Activated T-cell treated with anti-CD3 and anti-CD28 coated beads, Interleukin-2, amount 50 U/mL, for 1 hour (primary cell): Measurements from ENCODE around the gene FRMPD3.
A peak's percentile ranks its signal among the peaks of the same experiment; 100 is the strongest.
"Not testable (repeated sequence)": the region's sequence is repeated elsewhere in the genome, so short reads cannot be mapped to it uniquely, and the experiment has no call there.

Source experiments
- DNase-seq: peaks from one replicate; pipeline ENCODE4 v3.0.0-alpha.2; 2020

FRMPD3 gene

DNA sequence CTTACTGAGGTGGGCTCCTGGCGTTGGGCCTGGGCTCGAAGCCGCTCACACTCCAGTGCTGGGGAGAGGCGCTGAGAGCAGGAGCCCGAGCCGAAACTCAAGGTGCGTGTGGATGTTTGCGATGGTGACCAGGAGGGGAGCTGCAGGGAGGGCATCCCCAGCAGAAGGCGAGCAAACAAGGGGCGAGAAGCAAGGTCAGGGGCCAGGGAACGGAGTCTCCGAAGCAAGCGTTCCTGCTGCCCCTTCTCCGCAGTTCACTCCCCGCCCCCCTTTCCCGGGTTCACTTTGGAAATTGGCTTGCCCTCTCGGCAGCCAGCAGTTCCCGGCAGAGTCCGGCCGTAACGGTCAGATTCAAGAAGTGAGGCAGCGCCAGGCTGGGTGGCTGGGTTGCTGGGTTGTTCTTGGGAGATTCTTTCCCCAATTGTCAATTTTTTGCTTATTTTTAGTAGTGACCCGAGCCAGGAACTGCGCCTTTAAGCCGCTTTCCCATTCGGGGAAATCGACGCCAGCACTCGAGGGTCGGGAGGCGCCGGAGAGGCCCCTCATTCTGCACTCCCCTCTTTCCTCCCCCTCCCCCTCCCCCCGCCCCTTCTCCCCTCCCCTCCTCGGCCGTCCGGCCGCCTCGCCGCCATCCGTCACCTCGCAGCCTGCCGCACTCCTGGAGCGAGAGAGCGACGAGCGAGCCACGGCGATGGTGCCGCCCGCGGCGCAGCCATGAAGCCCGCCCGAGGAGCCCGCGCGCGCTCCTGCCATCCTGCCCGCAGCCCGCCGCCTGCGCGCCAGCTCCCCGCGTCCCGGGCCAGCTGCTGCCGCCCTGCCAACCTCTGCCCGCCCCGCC, at the start of gene FRMPD3:
Gene FRMPD3, plus strand, starts transcription at position 655 of the 838 bp plus-strand sequence. CDS start 76,937 bp downstream, outside the sequence.
- no peak for DNase-seq

- no peak for DNase-seq
Measured at GRCh38 chrX:107420571-107420970, 28.9 kb upstream of the FRMPD3 start.

- DNase-seq = no peak
Measured at GRCh38 chrX:107421337-107421861, 28.1 kb upstream of the FRMPD3 start.

- no peak for DNase-seq
Measured at GRCh38 chrX:107429090-107429489, 20.4 kb upstream of the FRMPD3 start.

GRCh38 chrX:107440187-107440586, 9.3 kb upstream of the FRMPD3 start:
- no peak for DNase-seq

- no peak for DNase-seq
Measured at GRCh38 chrX:107440692-107441091, 8.8 kb upstream of the FRMPD3 start.

DNA sequence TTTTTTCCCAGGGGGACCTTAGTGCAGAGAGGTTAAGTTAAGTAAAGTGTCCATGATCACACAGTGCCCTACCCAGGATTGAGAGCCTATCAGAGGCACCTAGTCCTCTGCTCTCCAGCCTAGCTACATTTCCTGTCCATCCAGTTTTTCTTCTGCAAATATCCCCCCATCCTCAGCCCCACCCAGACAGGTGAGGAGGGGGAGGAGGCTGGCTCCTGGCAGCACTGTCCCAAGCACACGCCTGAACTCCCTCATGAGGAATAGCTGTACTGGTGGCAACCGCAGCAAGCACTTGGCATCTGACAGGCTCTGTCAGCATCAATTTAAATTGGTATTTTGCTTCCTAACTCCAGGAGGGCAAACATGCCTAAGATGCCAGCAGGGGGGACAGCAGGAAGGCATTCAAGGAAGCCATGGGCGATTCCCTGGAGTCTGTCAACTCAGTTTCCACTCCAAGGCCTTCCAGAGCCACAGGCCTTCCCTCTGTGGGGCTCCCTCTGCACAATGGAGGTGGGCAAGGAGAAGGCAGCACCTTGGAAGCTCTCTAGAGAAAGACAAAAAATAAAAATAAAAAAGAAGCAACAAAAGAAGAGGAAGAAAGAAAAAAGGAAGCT, 6.4 kb upstream of the FRMPD3 start:
- DNase-seq = no peak

DNA sequence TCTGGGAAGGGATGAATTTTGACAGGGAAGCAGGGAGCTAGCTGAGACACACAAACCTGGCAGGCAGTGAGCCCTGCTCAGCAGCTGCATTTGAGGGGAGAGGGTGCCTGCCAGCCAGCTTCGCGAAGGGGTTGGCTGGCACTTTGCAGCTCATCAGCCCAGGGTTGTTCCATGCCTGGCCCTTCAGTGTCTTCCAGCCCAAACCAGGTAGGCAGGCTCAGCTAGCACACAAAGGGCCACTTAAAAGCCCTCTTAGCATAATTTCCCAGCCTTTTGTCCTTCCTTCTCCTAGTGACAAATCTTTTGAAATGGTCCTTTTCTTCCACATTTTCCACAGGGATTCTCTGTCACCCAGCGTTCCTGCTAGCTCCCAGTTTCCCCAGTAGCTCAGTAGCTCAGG, 4.3 kb upstream of the FRMPD3 start:
- no peak for DNase-seq

GRCh38 chrX:107445631-107446030, 3.8 kb upstream of the FRMPD3 start:
- DNase-seq = no peak

GRCh38 chrX:107447642-107448041, 1.8 kb upstream of the FRMPD3 start:
- no peak for DNase-seq

DNA sequence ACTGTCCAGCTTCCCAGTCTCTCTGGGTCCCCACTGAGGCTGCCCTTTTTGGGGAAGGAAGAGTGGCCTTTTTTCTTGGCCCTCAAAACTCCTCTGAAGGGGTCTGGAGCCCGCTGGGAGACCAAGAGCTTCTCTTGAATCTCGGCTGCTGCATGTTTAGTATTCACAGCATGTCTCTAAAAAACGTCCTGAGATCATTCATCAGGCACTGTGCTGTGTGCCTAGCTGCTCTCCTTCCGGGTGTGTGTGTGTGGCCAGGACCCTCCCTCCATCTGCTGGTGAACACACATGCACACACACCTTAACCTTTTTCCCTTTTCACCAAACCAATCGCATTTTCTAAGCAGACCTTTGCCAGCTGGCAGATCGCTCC, 841 bp upstream of the FRMPD3 start:
- no peak for DNase-seq

- DNase-seq = peak; percentile 24
Measured at GRCh38 chrX:107450823-107451509, 1.5 kb downstream of the FRMPD3 start.

DNA sequence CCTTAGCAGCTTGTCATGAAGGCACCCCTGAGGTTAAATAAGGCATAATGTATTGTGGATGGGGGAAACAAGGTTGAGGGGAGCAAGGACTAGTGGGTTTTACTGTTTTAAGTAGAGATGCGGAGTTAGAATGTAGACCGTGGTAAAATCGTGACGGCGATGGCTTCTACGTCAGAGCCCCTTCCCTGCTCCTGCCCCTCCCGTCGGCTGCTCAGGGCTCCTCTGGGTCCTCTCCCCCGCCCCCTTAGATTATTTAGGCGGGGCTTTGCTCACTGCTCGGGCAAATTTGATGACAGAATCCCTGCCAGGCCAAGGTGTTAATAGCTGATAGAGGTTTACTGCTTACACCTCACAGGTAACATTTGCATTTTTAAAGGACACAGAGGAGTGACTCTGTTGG, 2.3 kb downstream of the FRMPD3 start:
- no peak for DNase-seq

- DNase-seq = no peak
Measured at GRCh38 chrX:107452581-107452980, 3.1 kb downstream of the FRMPD3 start.

DNA sequence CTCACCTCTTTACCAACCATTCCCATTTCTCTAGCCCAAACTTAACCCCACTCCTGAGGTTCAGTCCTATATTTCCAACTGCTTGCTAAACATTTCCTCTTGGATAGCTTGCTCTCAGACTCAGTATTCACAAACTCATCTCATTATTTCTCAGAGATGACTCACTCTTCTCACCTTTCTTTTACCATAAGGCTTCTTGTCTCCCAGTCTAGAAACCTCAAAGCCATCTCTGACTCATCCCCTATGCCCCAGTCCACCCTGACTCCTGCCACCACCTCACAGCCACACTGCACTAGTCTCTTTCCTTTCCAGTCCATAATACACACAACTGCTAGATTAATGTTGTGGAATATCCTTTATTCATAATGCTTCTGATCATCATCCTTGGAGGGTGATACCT, 4.8 kb downstream of the FRMPD3 start:
- DNase-seq = no peak

- no peak for DNase-seq
Measured at GRCh38 chrX:107457289-107457688, 7.8 kb downstream of the FRMPD3 start.

DNA sequence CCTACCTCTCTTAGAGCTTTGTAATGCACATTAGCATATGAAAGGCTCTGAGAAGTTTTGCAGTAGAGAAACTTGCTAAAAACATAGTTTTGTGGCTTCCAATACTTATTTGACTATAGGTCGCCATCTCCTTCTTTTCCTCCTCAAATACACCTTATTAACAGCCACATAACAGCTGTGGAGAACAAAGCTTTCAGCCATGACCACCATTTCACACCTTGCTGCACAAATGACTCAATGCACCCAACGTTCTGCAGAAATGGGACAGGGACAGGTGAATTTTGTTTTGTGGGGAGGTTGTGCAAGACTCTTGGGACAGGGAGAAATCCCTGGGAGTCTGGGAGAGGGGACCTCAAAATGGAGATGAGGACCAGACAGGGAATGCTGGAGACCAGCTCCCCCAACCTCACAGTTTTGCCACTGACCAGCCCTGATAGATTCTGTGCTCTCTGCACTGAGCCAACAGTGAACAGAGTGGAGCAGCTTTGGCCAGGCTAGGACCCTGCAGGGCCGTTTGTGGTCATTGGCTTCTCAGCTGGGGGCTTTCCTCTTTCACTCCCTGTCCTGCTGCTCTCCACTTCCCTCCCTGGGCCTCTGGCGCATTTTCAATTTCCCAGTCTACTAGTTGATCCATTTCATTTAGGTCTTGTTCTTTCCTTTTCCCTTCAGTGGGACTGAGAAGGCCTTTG, 16.6 kb downstream of the FRMPD3 start:
- DNase-seq = no peak

- DNase-seq = no peak
Measured at GRCh38 chrX:107467271-107467670, 17.8 kb downstream of the FRMPD3 start.

DNA sequence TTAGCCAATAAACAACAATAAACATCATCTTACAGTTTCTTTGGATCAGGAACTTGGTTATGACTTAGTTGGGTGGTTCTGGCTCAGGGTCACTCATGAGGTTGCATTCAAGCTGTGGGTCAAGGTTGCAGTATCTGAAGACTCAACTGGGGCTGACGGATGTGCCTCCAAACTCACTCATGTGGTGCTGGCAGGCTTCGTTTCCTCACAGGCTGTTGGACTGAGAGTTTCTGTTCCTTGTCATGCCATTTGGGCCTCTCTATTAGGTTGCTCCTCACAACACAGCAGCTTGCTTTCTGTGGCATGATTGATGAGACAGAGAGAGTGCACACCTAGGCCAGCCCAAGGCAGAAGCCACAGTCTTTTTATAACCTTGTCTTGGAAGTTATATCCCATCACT, 20.7 kb downstream of the FRMPD3 start:
- no peak for DNase-seq

DNA sequence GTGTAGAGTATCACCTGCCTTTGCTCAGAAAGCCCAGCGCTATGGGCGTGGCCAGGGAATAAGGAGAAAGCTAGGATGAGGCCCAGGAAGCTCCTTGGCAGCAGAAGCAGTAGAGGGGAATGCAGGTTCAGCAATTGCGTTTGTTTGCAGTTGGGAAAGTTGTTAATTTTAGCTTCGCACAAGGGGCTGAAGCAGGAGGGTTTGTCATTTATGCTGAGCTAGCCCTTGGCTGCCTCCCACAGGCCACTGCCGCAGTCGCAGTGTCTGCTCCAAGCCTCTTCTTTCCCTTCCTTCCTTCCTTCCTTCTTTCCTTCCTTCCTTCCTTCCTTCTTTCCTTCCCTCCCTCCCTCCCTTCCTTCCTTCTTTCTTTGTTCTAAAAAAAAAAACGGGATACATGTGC, 21.5 kb downstream of the FRMPD3 start:
- DNase-seq = no peak

DNA sequence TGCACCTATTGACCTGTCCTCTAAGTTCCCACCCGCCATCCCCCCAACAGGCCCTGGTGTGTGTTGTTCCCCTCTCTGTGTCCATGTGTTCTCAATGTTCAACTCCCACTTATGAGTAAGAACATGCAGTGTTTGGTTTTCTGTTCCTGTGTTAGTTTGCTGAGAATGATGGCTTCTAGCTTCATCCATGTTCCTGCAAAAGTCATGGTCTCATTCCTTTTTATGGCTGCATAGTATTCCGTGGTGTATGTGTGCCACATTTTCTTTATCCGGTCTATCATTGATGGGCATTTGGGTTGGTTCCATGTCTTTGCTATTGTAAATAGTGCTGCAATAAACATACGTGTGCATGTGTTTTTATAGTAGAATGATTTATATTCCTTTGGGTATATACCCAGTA, 22.0 kb downstream of the FRMPD3 start:
- DNase-seq = not testable (repeated sequence)

DNA sequence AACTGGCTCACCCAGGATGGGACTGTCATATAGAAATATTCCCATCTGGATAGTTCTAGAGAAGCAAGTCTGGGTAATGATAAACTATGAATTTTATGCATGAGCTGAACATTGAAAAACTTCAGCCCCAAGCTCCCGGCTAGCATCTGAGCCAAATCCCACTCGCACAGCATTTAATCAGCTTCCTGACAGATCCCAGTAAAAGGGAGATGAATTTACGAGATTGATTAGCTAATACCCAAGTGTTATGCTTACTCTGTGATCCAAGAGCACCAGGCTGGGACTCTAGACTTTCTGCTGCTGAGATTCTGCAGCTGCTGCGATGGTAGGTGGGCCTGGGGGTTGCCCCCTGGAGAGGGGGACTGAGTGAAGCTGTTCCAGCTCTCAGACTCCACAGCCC, 28.0 kb downstream of the FRMPD3 start:
- no peak for DNase-seq

- DNase-seq = no peak
Measured at GRCh38 chrX:107480272-107480671, 30.8 kb downstream of the FRMPD3 start.
